ENCODE data around the gene ZNF668. TPM values are rescaled to one million over a fixed set of nuclear protein-coding genes. Genes with fewer than 3 reads are reported as not detected.
A peak's percentile ranks its signal among the peaks of the same experiment; 100 is the strongest.

The ZNF668 gene
- total and polyA plus RNA-seq, 2 of the 4 experiments (the other 2 are of a cell fraction), result 4.5 to 11.6 TPM

GRCh38 chr16:31071861-31072260 lies 2.2 kb downstream of the ZNF668 start:
- no peaks in the 10 kb centered on the region for H4K20me1 ChIP-seq (ENCODE audit: insufficient read depth, low read length)
- dilution Hi-C loops (cut with HindIII; ENCODE audit: low sequenced_read_pairs, unreplicated experiment) (no loop called here), in situ Hi-C loops (cut with MboI; ENCODE audit: low sequenced_read_pairs) (loop anchor here (10.0 kb wide), 1 partner anchor 393 kb away; no protein-coding TSS in a partner anchor), intact Hi-C loops (cut with micrococcal nuclease) (loop anchor here (5.0 to 10.0 kb wide), 2 partner anchors 75 to 117 kb away; partner anchors contain the start of gene SETD1A)
- H3K4me3 ChIP-seq (ENCODE audit: insufficient read depth, low read depth, low read length), result peak overlapping the region; percentile 81; the same call in 1 of the 2 replicates
- no peak overlapping the region for H2BK20ac ChIP-seq (ENCODE audit: low read depth, low read length)
- WGBS, 2 experiments (ENCODE audit: extremely low coverage in 2 of 2, insufficient read length in 1 of 2), result 0% methylated on average over 1 of the region's 4 CpGs; no CpG with 5 or more reads in 1 of the 2 experiments
- H3K9me1 ChIP-seq (ENCODE audit: insufficient read depth, low read length), result 0 out of 2 replicates have a peak, but pooled peaks cover 6% of the 10 kb centered on the region
- H2BK15ac ChIP-seq (ENCODE audit: low read depth, low read length), result no peak overlapping the region
- H3K4ac ChIP-seq (ENCODE audit: low read depth, low read length), result peak overlapping the region; percentile 100
- TF ChIP-seq RCOR1 (IDR thresholded peaks at IDR 0.05; ENCODE audit: insufficient replicate concordance, low read length), result peak; percentile 71
- TF ChIP-seq POLR2A (IDR thresholded peaks at IDR 0.05; ENCODE audit: low read depth, low read length), result no peak
- peak overlapping the region; percentile 98 for H2AK9ac ChIP-seq (replicated peaks; ENCODE audit: low read depth, low read length, poor library complexity)
- H2AFZ ChIP-seq (replicated peaks; ENCODE audit: low read length, poor library complexity), result no peak overlapping the region
- peaks cover 12 to 58% of the 10 kb centered on the region in 2 experiments for H3K79me1 ChIP-seq (ENCODE audit: low read depth in 1 of 2, low read length in 2 of 2)
- H3K9ac ChIP-seq (ENCODE audit: low read depth, low read length), result peak overlapping the region; percentile 96
- CTCF ChIA-PET, result interaction anchor here (0.6 kb wide), 1 partner anchor 636 kb away, joined by 3 read pairs; no protein-coding TSS in a partner anchor
- H3K23ac ChIP-seq (ENCODE audit: low read depth, low read length), result peak overlapping the region; percentile 92; the same call in 1 of the 2 replicates
- no peaks in the 10 kb centered on the region for H3K9me3 ChIP-seq (ENCODE audit: control insufficient read depth, insufficient read depth, low read length)
- H4K91ac ChIP-seq (ENCODE audit: insufficient read depth, low read depth, low read length), result peak overlapping the region; percentile 93; the same call in 1 of the 2 replicates
- peak overlapping the region; percentile 78; the same call in 1 of the 2 replicates for H3K56ac ChIP-seq (ENCODE audit: extremely low read depth, insufficient read depth, low read length)
- peaks cover 6% of the 10 kb centered on the region for H3K4me1 ChIP-seq (ENCODE audit: control insufficient read depth, insufficient read depth, low read length)
- peak overlapping the region; percentile 83 to 98; a peak in 3 of 4 replicates for H4K8ac ChIP-seq (ENCODE audit: low read depth in 2 of 2, low read length in 2 of 2)
- H3K14ac ChIP-seq (replicated peaks; ENCODE audit: low read depth, low read length), result peak overlapping the region; percentile 98
- peak overlapping the region; percentile 90; the same call in 1 of the 2 replicates for H3K27ac ChIP-seq (ENCODE audit: insufficient read depth, low read length)
- H3K4me2 ChIP-seq (ENCODE audit: low read depth, low read length), result peak overlapping the region; percentile 88
- peak overlapping the region; percentile 95; the same call in 1 of the 2 replicates for H4K5ac ChIP-seq (ENCODE audit: low read depth, low read length)
- peak overlapping the region; percentile 80 for H2AK5ac ChIP-seq (ENCODE audit: low read depth, low read length)
- DNase-seq (peak; percentile 94), ATAC-seq (ENCODE audit: low read depth) (no peak)
- H3K27me3 ChIP-seq (ENCODE audit: control insufficient read depth, insufficient read depth, low read length), result no peaks in the 10 kb centered on the region
- TSS peak; percentile 40 for BruUV-seq (replicated peaks)
- H3K18ac ChIP-seq (ENCODE audit: low read depth, low read length), result no peak overlapping the region
- H3K36me3 ChIP-seq (ENCODE audit: control insufficient read depth, insufficient read depth, low read length), result peaks cover 7% of the 10 kb centered on the region
- peak overlapping the region; percentile 89; the same call in 1 of the 2 replicates for H2BK120ac ChIP-seq (ENCODE audit: low read depth, low read length)
- H2BK5ac ChIP-seq (ENCODE audit: low read depth, low read length, poor library complexity, severe bottlenecking), result peak overlapping the region; percentile 88
- POLR2A ChIA-PET (ENCODE audit: unreplicated experiment), result no interaction called here

Data from IMR-90 (cell line).